K562 (cell line): ENCODE results near the gene RASL11A. TPM values are rescaled to one million over a fixed set of nuclear protein-coding genes. Genes with fewer than 3 reads are reported as not detected.

ENCODE experiments used
- MLLT1 ChIP-seq, 2 experiments: fragments of 450-650 bp; IDR thresholded peaks; 2 replicates each; pipeline ENCODE4 v1.6.1; 2016
- PHF20 ChIP-seq: fragments of 450-650 bp; IDR thresholded peaks from 2 replicates; pipeline ENCODE4 v1.6.1; 2018; ENCODE audit not compliant: partially characterized antibody
- PHTF2 ChIP-seq: fragments of 250-450 bp; sonication (Bioruptor Pico); IDR thresholded peaks from 2 replicates; pipeline ENCODE4 v1.5.0; 2021; ENCODE audit warnings: mild to moderate bottlenecking
- RBFOX2 ChIP-seq: fragments of 200-400 bp; formaldehyde crosslinking; IDR thresholded peaks from 2 replicates; pipeline ENCODE4 v1.6.1; 2017; ENCODE audit warnings: low read depth, mild to moderate bottlenecking, low read length, moderate library complexity
- SFPQ ChIP-seq: fragments of 200-400 bp; formaldehyde crosslinking; IDR thresholded peaks from 2 replicates; pipeline ENCODE4 v1.6.1; 2017; ENCODE audit warnings: mild to moderate bottlenecking, low read depth, low read length, moderate library complexity
- SMARCA4 ChIP-seq: fragments of 450-650 bp; IDR thresholded peaks from 2 replicates; pipeline ENCODE4 v1.6.1; 2016
- SNRNP70 ChIP-seq: fragments of 200-400 bp; formaldehyde crosslinking; optimal IDR thresholded peaks from 2 replicates; pipeline ENCODE3; 2017; ENCODE audit warnings: low read depth, low read length
- TFE3 ChIP-seq: fragments of 450-650 bp; formaldehyde crosslinking; IDR thresholded peaks from 2 replicates; pipeline ENCODE4 v1.4.0; 2020; ENCODE audit warnings: mild to moderate bottlenecking, mixed read lengths
- U2AF2 ChIP-seq: fragments of 200-400 bp; formaldehyde crosslinking; optimal IDR thresholded peaks from 2 replicates; pipeline ENCODE3; 2017; ENCODE audit warnings: low read depth, mild to moderate bottlenecking, low read length
- polyA plus RNA-seq, 8 experiments: library from polyadenylated mRNA; depleted of rRNA in 4 of 8; stranded (reverse) in 5 of 8; unstranded in 3 of 8; fragments of >200 nt; fragmentation: Nextera tagmentation in 2 of 8; fragmentation: Illumina TruSeq in 1 of 8; extraction: Ambion mirVana in 2 of 8; extraction: Trizol in 1 of 8; gene quantifications; 2 replicates each; pipeline versions ENCODE4 v1.2.1 to v1.2.3, GENCODE V29; 2011 to 2014; ENCODE audit warnings: inconsistent platforms in 1 of 8, missing spikeins in 1 of 8
- total RNA-seq, 7 experiments: library from RNA; depleted of rRNA in 6 of 7; stranded (reverse); fragments of >200 nt in 6 of 7; fragmentation: Illumina TruSeq in 2 of 7; extraction: Trizol in 2 of 7; gene quantifications; 2 replicates each; pipeline versions ENCODE4 v1.2.1 to v1.2.3, GENCODE V29; 2011 to 2021; ENCODE audit warnings: low replicate concordance in 1 of 7

RASL11A gene
- total and polyA plus RNA-seq, 9 of the 15 experiments (the other 6 are each of a cell fraction or from before 2014, with no cell fraction given): 0.11 to 2.2 (median 1.5) TPM; not detected in 1

GRCh38 chr13:27298849-27299248 lies 28.2 kb downstream of the RASL11A start (continued):
- TF ChIP-seq SFPQ: no peak
- TF ChIP-seq PHTF2 (CRISPR knock-in tag): no peak
- TF ChIP-seq SMARCA4: no peak
- no peak for TF ChIP-seq SNRNP70
- TF ChIP-seq RBFOX2: no peak
- no peak for TF ChIP-seq U2AF2
- no peak for TF ChIP-seq TFE3 (CRISPR knock-in tag)
- no peak for TF ChIP-seq MLLT1 (IDR thresholded peaks at IDR 0.05)
- no peak for TF ChIP-seq PHF20
